Mucosa of descending colon (tissue), 3 donors: Measurements from ENCODE around the gene PLEKHN1. TPM values are rescaled to one million over a fixed set of nuclear protein-coding genes. Genes with fewer than 3 reads are reported as not detected.

ENCODE experiments used
- ATAC-seq: fragments of 200-7000 bp; cut with Tn5 transposase; one replicate; pipeline ENCODE4 v1.9.1; 2020; ENCODE audit warnings: mild to moderate bottlenecking, moderate library complexity
- DNase-seq, 3 donors: peaks; one replicate each; pipeline ENCODE4 v3.0.0-alpha.2; 2020
- H3K36me3 ChIP-seq: fragments of 200-600 bp; one replicate; pipeline ENCODE4 v1.8.0; 2021; ENCODE audit warnings: low read depth, mild to moderate bottlenecking
- H3K4me1 ChIP-seq: fragments of 200-600 bp; one replicate; pipeline ENCODE4 v1.8.0; 2021; ENCODE audit warnings: low read depth, mild to moderate bottlenecking
- H3K4me3 ChIP-seq: fragments of 200-600 bp; one replicate; pipeline ENCODE4 v1.8.0; 2021; ENCODE audit warnings: mild to moderate bottlenecking
- H3K9me3 ChIP-seq: fragments of 200-600 bp; one replicate; pipeline ENCODE4 v1.8.0; 2021; ENCODE audit warnings: mild to moderate bottlenecking
- CTCF ChIP-seq: fragments of 200-600 bp; IDR thresholded peaks from one replicate; pipeline ENCODE4 v1.8.0; 2022; ENCODE audit warnings: antibody characterized with exemption, mild to moderate bottlenecking
- intact Hi-C, 2 donors: fragments of 100-400 bp; cut with DNase I in 1 of 2; cut with micrococcal nuclease in 1 of 2; formaldehyde crosslinking; loops; one replicate each; pipeline versions ENCODE4 v1.11.0 to v1.11.1; 2022; cut with DNase I, micrococcal nuclease
- total RNA-seq, 3 donors: library from RNA; stranded (reverse); fragmentation: NEBNext Ultra II Directional in 2 of 3; extraction: Animal tissue kit (Norgen Biotek cat#: 25700) in 2 of 3; gene quantifications; one replicate each; pipeline versions ENCODE4 v1.2.1 to v1.2.4, GENCODE V29; 2021 to 2023
- donor health status: DM: no; HTN: no; CAD: no; lungs with moderate emphysema.
- donor health status: DM: no; HTN: no; CAD: no.
- donor health status: DM: no; HTN: yes; CAD: no.

Gene PLEKHN1
- total RNA-seq, 3 donors from 2014 or later = 0.23 to 0.99 (median 0.32) TPM

GRCh38 chr1:978835-979743, 12.8 kb downstream of the PLEKHN1 start:
- no peaks in the 10 kb centered on the region for H3K9me3 ChIP-seq
- intact Hi-C loops = no loop called here
- H3K4me1 ChIP-seq = peaks cover 5% of the 10 kb centered on the region
- DNase-seq (no peak), ATAC-seq (no peak)
- H3K4me3 ChIP-seq = no peak overlapping the region
- no peaks in the 10 kb centered on the region for H3K36me3 ChIP-seq
- no peak for TF ChIP-seq CTCF

GRCh38 chr1:979744-980072, 13.4 kb downstream of the PLEKHN1 start:
- H3K9me3 ChIP-seq = no peaks in the 10 kb centered on the region
- H3K4me1 ChIP-seq = peaks cover 5% of the 10 kb centered on the region
- H3K36me3 ChIP-seq = no peaks in the 10 kb centered on the region
- DNase-seq = no peak
- no peak overlapping the region for H3K4me3 ChIP-seq
- TF ChIP-seq CTCF = no peak
- no peak for ATAC-seq
- intact Hi-C loops = loop anchor here in 1 of 2 donors (10.0 kb wide), 1 partner anchor 85 kb away; no protein-coding TSS in a partner anchor

GRCh38 chr1:980137-980571, 13.9 kb downstream of the PLEKHN1 start:
- ATAC-seq (no peak), DNase-seq (peak in 1 of 3 donors; percentile 20)
- Histone ChIP-seq H3K36me3 (no peaks in the 10 kb centered on the region), H3K4me3 (no peak overlapping the region), H3K9me3 (no peaks in the 10 kb centered on the region), H3K4me1 (peaks cover 5% of the 10 kb centered on the region)
- no peak for TF ChIP-seq CTCF
- intact Hi-C loops = loop anchor here in 1 of 2 donors (10.0 kb wide), 1 partner anchor 85 kb away; no protein-coding TSS in a partner anchor

GRCh38 chr1:980602-981395, 14.5 kb downstream of the PLEKHN1 start:
- ATAC-seq (no peak), DNase-seq (peak in 1 of 3 donors; percentile 22)
- no peak for TF ChIP-seq CTCF
- Histone ChIP-seq H3K36me3 (no peaks in the 10 kb centered on the region), H3K4me1 (peaks cover 5% of the 10 kb centered on the region), H3K9me3 (no peaks in the 10 kb centered on the region), H3K4me3 (no peak overlapping the region)
- intact Hi-C loops = loop anchor here in 1 of 2 donors (10.0 kb wide), 1 partner anchor 84 kb away; no protein-coding TSS in a partner anchor

GRCh38 chr1:981491-981954, 15.2 kb downstream of the PLEKHN1 start:
- TF ChIP-seq CTCF = no peak
- intact Hi-C loops = loop anchor here in 1 of 2 donors (10.0 kb wide), 1 partner anchor 83 kb away; no protein-coding TSS in a partner anchor
- DNase-seq = peak in 1 of 3 donors; percentile 18
- no peak overlapping the region for H3K4me3 ChIP-seq
- no peaks in the 10 kb centered on the region for H3K36me3 ChIP-seq
- H3K4me1 ChIP-seq = no peaks in the 10 kb centered on the region
- no peaks in the 10 kb centered on the region for H3K9me3 ChIP-seq
- ATAC-seq = no peak
